GM23338 (cell line): ENCODE data around the gene ABHD5. TPM values are rescaled to one million over a fixed set of nuclear protein-coding genes. Genes with fewer than 3 reads are reported as not detected.

Experiments used
- ATAC-seq: fragments of 200-7000 bp; cut with Tn5 transposase; 3 replicates; pipeline ENCODE4 v1.9.1; 2020
- DNase-seq: peaks from one replicate; pipeline ENCODE4 v3.0.0-alpha.2; 2015; ENCODE audit warnings: low spot score
- H2AFZ ChIP-seq: fragments of 200-600 bp; sonication (generic); 2 replicates; pipeline ENCODE4 v1.8.0; 2016; ENCODE audit warnings: antibody characterized with exemption, mild to moderate bottlenecking, moderate library complexity
- H3F3A ChIP-seq: fragments of 200-600 bp; sonication (generic); replicated peaks from 2 replicates; pipeline ENCODE4 v1.8.0; 2017; ENCODE audit warnings: antibody characterized with exemption, mixed run types, low read depth
- H3K27ac ChIP-seq: fragments of 200-600 bp; sonication (generic); 2 replicates; pipeline ENCODE4 v1.6.1; 2016; ENCODE audit warnings: low read depth
- H3K27me3 ChIP-seq: fragments of 200-600 bp; sonication (generic); 2 replicates; pipeline ENCODE4 v1.8.0; 2016; ENCODE audit warnings: mild to moderate bottlenecking, mixed run types, moderate library complexity; ENCODE audit not compliant: insufficient read depth
- H3K36me3 ChIP-seq: fragments of 200-600 bp; sonication (generic); 2 replicates; pipeline ENCODE4 v1.8.0; 2016; ENCODE audit warnings: mild to moderate bottlenecking; ENCODE audit not compliant: insufficient read depth
- H3K4me1 ChIP-seq: fragments of 200-600 bp; sonication (generic); 2 replicates; pipeline ENCODE4 v1.8.0; 2016; ENCODE audit warnings: mild to moderate bottlenecking, moderate library complexity; ENCODE audit not compliant: insufficient read depth
- H3K4me2 ChIP-seq: fragments of 200-600 bp; sonication (generic); 2 replicates; pipeline ENCODE4 v1.7.1; 2017; ENCODE audit warnings: mixed run types
- H3K4me3 ChIP-seq: fragments of 200-600 bp; sonication (generic); 2 replicates; pipeline ENCODE4 v1.6.1; 2016; ENCODE audit warnings: mixed run types
- H3K79me2 ChIP-seq: fragments of 200-600 bp; sonication (generic); replicated peaks from 2 replicates; pipeline ENCODE4 v1.8.0; 2017; ENCODE audit warnings: mild to moderate bottlenecking; ENCODE audit not compliant: insufficient read depth
- H3K9me2 ChIP-seq: fragments of 200-600 bp; sonication (generic); 2 replicates; pipeline ENCODE4 v1.8.0; 2017; ENCODE audit not compliant: insufficient read depth
- H4K20me1 ChIP-seq: fragments of 200-600 bp; sonication (generic); replicated peaks from 2 replicates; pipeline ENCODE4 v1.8.0; 2017; ENCODE audit warnings: mild to moderate bottlenecking; ENCODE audit not compliant: insufficient read depth
- H3K27ac Mint-ChIP-seq: 2 replicates; pipeline ENCODE4 v1.8.0; 2020; ENCODE audit warnings: inconsistent platforms, mild to moderate bottlenecking, moderate library complexity, mixed read lengths
- H3K27me3 Mint-ChIP-seq: 3 replicates; pipeline ENCODE4 v1.8.0; 2022; ENCODE audit warnings: low read depth, mild to moderate bottlenecking, moderate library complexity, mixed read lengths, inconsistent platforms; ENCODE audit not compliant: insufficient read depth, poor library complexity
- H3K36me3 Mint-ChIP-seq: 3 replicates; pipeline ENCODE4 v1.8.0; 2021; ENCODE audit warnings: low read depth, mild to moderate bottlenecking, inconsistent platforms, moderate library complexity, mixed read lengths
- H3K4me1 Mint-ChIP-seq: 3 replicates; pipeline ENCODE4 v1.8.0; 2020; ENCODE audit warnings: mild to moderate bottlenecking, inconsistent platforms, mixed read lengths
- H3K4me3 Mint-ChIP-seq: 3 replicates; pipeline ENCODE4 v1.8.0; 2021; ENCODE audit warnings: moderate library complexity, mild to moderate bottlenecking, inconsistent platforms, mixed read lengths
- H3K9me3 Mint-ChIP-seq: 3 replicates; pipeline ENCODE4 v1.8.0; 2020; ENCODE audit warnings: moderate library complexity, mild to moderate bottlenecking, inconsistent platforms, mixed read lengths
- CREB1 ChIP-seq: fragments of 250-450 bp; sonication (Bioruptor Pico); IDR thresholded peaks from 2 replicates; pipeline ENCODE4 v1.5.0; 2020; ENCODE audit warnings: low read depth, mild to moderate bottlenecking, moderate library complexity
- EZH2 ChIP-seq: fragments of 200-600 bp; sonication (generic); IDR thresholded peaks from one replicate; pipeline ENCODE4 v1.8.0; 2017; ENCODE audit warnings: antibody characterized with exemption, mild to moderate bottlenecking, low read depth; ENCODE audit not compliant: unreplicated experiment
- EZH2phosphoT487 ChIP-seq: fragments of 200-600 bp; sonication (generic); IDR thresholded peaks from one replicate; pipeline ENCODE4 v1.8.1; 2018; ENCODE audit warnings: antibody characterized with exemption; ENCODE audit not compliant: unreplicated experiment
- JUNB ChIP-seq: IDR thresholded peaks from one replicate; pipeline ENCODE4 v1.6.1; 2016; ENCODE audit warnings: antibody characterized with exemption; ENCODE audit not compliant: unreplicated experiment
- NANOG ChIP-seq: IDR thresholded peaks from 2 replicates; pipeline ENCODE4 v1.6.1; 2016; ENCODE audit warnings: antibody characterized with exemption, borderline replicate concordance
- POLR2AphosphoS5 ChIP-seq: IDR thresholded peaks from 2 replicates; pipeline ENCODE4 v1.6.1; 2016; ENCODE audit warnings: antibody characterized with exemption, low read depth
- STAT1 ChIP-seq: IDR thresholded peaks from one replicate; pipeline ENCODE4 v1.6.1; 2016; ENCODE audit warnings: antibody characterized with exemption; ENCODE audit not compliant: unreplicated experiment
- ZNF114 ChIP-seq: fragments of 250-450 bp; sonication (Bioruptor Pico); IDR thresholded peaks from 2 replicates; pipeline ENCODE4 v1.5.0; 2020; ENCODE audit warnings: mild to moderate bottlenecking, moderate library complexity
- ZNF331 ChIP-seq: fragments of 250-450 bp; sonication (Bioruptor Pico); IDR thresholded peaks from 2 replicates; pipeline ENCODE4 v1.5.0; 2020; ENCODE audit warnings: low read depth, mild to moderate bottlenecking, moderate library complexity
- polyA plus RNA-seq: library from polyadenylated mRNA; unstranded; fragments of >200 nt; fragmentation: Nextera tagmentation; extraction: Ambion mirVana; gene quantifications from 2 replicates; pipeline ENCODE4 v1.2.1, GENCODE V29; 2016
- total RNA-seq: library from RNA; depleted of rRNA; stranded (reverse); fragments of >200 nt; shearing (Covaris generic); gene quantifications from 2 replicates; pipeline ENCODE4 v1.2.3, GENCODE V29; 2014
- TF ChIP-seq, protein P1 (sequence below): IDR thresholded peaks from 2 replicates; pipeline ENCODE4 v1.6.1; 2016; ENCODE audit warnings: antibody characterized with exemption
- TF ChIP-seq, protein P2 (sequence below): fragments of 250-450 bp; sonication (Bioruptor Pico); IDR thresholded peaks from 2 replicates; pipeline ENCODE4 v1.5.0; 2020; ENCODE audit warnings: mild to moderate bottlenecking, moderate library complexity

ABHD5 gene
- total and polyA plus RNA-seq, 2 experiments from 2014 or later: 12.1 to 12.3 TPM

DNA sequence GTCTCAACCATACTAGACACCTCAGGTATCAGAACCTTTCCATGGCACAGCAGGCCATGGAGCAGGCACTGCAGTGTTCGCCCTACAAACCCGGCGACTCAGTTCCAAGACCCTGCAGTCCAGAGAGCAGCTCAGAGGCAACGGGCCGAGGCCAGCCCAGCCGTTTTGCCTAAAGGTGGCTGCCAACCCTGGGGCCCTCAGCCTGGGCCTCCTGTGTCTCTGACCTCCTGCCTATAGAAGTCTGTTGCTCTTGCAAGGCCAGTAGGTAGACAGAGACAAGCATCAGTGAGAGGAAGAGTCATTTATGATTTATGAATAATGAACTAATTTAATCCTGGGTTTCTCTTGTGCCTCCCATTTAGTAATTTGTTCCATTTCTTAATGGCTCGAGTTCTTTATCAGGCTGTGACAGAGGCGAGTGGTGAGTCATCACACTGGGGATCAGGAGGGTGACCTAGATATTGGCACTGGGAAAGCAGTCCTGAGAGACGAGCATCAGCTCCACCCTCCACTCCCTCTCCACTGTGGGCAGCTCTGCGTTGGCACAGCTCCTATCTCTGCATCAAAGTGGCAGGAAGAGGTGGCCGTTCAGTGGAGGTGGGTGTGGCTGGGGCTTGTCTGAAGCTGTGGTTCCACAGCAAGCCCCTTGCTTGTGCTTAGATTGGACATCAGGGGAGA lies 79.8 kb downstream of the ABHD5 start:
- H3K36me3 ChIP-seq: no peaks in the 10 kb centered on the region
- H3K27ac Mint-ChIP-seq: no peak overlapping the region
- H3K4me1 ChIP-seq: no peaks in the 10 kb centered on the region
- H3K36me3 Mint-ChIP-seq: no peaks in the 10 kb centered on the region
- H2AFZ ChIP-seq: no peak overlapping the region
- H3K27ac ChIP-seq: no peak overlapping the region
- H3K9me3 Mint-ChIP-seq: no peaks in the 10 kb centered on the region
- no peaks in the 10 kb centered on the region for H3K79me2 ChIP-seq
- no peaks in the 10 kb centered on the region for H3F3A ChIP-seq
- TF ChIP-seq STAT1: no peak
- TF ChIP-seq NANOG: no peak
- TF ChIP-seq, protein P1, sequence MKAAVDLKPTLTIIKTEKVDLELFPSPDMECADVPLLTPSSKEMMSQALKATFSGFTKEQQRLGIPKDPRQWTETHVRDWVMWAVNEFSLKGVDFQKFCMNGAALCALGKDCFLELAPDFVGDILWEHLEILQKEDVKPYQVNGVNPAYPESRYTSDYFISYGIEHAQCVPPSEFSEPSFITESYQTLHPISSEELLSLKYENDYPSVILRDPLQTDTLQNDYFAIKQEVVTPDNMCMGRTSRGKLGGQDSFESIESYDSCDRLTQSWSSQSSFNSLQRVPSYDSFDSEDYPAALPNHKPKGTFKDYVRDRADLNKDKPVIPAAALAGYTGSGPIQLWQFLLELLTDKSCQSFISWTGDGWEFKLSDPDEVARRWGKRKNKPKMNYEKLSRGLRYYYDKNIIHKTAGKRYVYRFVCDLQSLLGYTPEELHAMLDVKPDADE: no peak
- TF ChIP-seq EZH2: no peak
- no peak for TF ChIP-seq ZNF331 (CRISPR knock-in tag)
- TF ChIP-seq CREB1 (CRISPR knock-in tag): no peak
- no peak for ATAC-seq
- peaks cover 8% of the 10 kb centered on the region for H3K27me3 Mint-ChIP-seq
- DNase-seq: no peak
- H3K4me3 ChIP-seq: no peak overlapping the region
- no peaks in the 10 kb centered on the region for H4K20me1 ChIP-seq
- H3K27me3 ChIP-seq: no peaks in the 10 kb centered on the region
- H3K9me2 ChIP-seq: peaks cover 2% of the 10 kb centered on the region
- H3K4me1 Mint-ChIP-seq: peaks cover 18% of the 10 kb centered on the region
- H3K4me2 ChIP-seq: no peak overlapping the region
- H3K4me3 Mint-ChIP-seq: no peak overlapping the region

DNA sequence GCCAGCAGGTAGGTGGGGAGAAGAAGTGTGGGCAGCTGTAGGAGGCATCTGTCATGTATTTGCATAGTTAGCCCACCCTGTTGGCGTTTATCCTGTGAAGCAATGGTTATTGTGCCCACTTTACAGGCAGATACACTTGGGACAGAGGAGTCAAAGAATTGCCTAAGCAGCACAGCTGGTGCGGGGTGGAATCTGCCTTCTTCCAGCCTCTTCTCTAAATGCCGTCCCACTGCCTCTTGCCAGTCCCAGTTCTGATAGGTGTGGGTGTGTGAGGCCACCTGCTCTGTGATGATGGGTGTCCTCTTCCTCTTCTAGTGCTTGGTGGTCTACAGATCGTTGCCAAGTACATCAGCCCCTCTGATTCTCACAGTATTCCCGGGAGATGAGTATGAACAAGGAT lies 80.9 kb downstream of the ABHD5 start:
- H2AFZ ChIP-seq: no peak overlapping the region
- H3K9me2 ChIP-seq: peaks cover 3% of the 10 kb centered on the region
- no peaks in the 10 kb centered on the region for H4K20me1 ChIP-seq
- no peaks in the 10 kb centered on the region for H3K4me1 ChIP-seq
- no peaks in the 10 kb centered on the region for H3F3A ChIP-seq
- H3K4me3 Mint-ChIP-seq: no peak overlapping the region
- ATAC-seq (no peak), DNase-seq (no peak)
- peaks cover 10% of the 10 kb centered on the region for H3K27me3 Mint-ChIP-seq
- no peak overlapping the region for H3K27ac Mint-ChIP-seq
- H3K36me3 ChIP-seq: no peaks in the 10 kb centered on the region
- H3K4me2 ChIP-seq: no peak overlapping the region
- H3K36me3 Mint-ChIP-seq: no peaks in the 10 kb centered on the region
- H3K4me1 Mint-ChIP-seq: peaks cover 18% of the 10 kb centered on the region
- no peaks in the 10 kb centered on the region for H3K27me3 ChIP-seq
- no peak overlapping the region for H3K27ac ChIP-seq
- no peaks in the 10 kb centered on the region for H3K9me3 Mint-ChIP-seq
- no peak overlapping the region for H3K4me3 ChIP-seq
- H3K79me2 ChIP-seq: no peaks in the 10 kb centered on the region
- TF ChIP-seq STAT1: no peak
- TF ChIP-seq, protein P2, sequence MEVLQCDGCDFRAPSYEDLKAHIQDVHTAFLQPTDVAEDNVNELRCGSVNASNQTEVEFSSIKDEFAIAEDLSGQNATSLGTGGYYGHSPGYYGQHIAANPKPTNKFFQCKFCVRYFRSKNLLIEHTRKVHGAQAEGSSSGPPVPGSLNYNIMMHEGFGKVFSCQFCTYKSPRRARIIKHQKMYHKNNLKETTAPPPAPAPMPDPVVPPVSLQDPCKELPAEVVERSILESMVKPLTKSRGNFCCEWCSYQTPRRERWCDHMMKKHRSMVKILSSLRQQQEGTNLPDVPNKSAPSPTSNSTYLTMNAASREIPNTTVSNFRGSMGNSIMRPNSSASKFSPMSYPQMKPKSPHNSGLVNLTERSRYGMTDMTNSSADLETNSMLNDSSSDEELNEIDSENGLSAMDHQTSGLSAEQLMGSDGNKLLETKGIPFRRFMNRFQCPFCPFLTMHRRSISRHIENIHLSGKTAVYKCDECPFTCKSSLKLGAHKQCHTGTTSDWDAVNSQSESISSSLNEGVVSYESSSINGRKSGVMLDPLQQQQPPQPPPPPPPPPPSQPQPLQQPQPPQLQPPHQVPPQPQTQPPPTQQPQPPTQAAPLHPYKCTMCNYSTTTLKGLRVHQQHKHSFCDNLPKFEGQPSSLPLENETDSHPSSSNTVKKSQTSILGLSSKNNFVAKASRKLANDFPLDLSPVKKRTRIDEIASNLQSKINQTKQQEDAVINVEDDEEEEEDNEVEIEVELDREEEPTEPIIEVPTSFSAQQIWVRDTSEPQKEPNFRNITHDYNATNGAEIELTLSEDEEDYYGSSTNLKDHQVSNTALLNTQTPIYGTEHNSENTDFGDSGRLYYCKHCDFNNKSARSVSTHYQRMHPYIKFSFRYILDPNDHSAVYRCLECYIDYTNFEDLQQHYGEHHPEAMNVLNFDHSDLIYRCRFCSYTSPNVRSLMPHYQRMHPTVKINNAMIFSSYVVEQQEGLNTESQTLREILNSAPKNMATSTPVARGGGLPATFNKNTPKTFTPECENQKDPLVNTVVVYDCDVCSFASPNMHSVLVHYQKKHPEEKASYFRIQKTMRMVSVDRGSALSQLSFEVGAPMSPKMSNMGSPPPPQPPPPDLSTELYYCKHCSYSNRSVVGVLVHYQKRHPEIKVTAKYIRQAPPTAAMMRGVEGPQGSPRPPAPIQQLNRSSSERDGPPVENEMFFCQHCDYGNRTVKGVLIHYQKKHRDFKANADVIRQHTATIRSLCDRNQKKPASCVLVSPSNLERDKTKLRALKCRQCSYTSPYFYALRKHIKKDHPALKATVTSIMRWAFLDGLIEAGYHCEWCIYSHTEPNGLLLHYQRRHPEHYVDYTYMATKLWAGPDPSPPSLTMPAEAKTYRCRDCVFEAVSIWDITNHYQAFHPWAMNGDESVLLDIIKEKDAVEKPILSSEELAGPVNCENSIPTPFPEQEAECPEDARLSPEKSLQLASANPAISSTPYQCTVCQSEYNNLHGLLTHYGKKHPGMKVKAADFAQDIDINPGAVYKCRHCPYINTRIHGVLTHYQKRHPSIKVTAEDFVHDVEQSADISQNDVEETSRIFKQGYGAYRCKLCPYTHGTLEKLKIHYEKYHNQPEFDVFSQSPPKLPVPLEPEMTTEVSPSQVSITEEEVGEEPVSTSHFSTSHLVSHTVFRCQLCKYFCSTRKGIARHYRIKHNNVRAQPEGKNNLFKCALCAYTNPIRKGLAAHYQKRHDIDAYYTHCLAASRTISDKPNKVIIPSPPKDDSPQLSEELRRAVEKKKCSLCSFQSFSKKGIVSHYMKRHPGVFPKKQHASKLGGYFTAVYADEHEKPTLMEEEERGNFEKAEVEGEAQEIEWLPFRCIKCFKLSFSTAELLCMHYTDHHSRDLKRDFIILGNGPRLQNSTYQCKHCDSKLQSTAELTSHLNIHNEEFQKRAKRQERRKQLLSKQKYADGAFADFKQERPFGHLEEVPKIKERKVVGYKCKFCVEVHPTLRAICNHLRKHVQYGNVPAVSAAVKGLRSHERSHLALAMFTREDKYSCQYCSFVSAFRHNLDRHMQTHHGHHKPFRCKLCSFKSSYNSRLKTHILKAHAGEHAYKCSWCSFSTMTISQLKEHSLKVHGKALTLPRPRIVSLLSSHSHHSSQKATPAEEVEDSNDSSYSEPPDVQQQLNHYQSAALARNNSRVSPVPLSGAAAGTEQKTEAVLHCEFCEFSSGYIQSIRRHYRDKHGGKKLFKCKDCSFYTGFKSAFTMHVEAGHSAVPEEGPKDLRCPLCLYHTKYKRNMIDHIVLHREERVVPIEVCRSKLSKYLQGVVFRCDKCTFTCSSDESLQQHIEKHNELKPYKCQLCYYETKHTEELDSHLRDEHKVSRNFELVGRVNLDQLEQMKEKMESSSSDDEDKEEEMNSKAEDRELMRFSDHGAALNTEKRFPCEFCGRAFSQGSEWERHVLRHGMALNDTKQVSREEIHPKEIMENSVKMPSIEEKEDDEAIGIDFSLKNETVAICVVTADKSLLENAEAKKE (CRISPR knock-in tag): no peak
- TF ChIP-seq JUNB: no peak
- no peak for TF ChIP-seq EZH2phosphoT487
- no peak for TF ChIP-seq ZNF114 (CRISPR knock-in tag)
- TF ChIP-seq EZH2: no peak
- TF ChIP-seq POLR2AphosphoS5: no peak
- no peak for TF ChIP-seq CREB1 (CRISPR knock-in tag)
- TF ChIP-seq, protein P1: no peak
- TF ChIP-seq ZNF331 (CRISPR knock-in tag): no peak
- TF ChIP-seq NANOG: no peak
